HG03064 (cell line): ENCODE data around the gene ADAMTS12.

Experiments
- ATAC-seq: cut with Tn5 transposase; IDR thresholded peaks from one replicate; pipeline ENCODE4 v1.9.1; 2021; ENCODE audit warnings: low read depth; ENCODE audit not compliant: unreplicated experiment

The ADAMTS12 gene

DNA sequence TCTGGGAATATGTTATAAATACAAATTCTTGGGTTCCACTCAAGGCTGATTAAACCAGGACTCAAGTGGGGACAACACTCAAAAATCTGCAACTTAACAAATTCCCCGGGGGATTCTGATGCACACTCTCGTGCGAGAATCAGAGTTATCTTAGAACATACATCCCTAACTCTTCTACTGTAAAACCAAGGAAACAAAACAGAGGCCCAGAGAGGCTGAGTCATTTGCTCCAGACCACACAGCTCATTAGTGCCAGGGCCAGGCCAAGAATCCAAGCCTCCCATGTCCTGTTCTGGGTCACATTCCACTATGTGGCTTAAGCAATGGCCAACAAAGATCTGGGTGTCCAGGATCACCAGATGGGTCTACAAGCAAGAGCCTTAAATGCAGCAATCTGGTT lies 166.0 kb downstream of the ADAMTS12 start:
- ATAC-seq: no peak

DNA sequence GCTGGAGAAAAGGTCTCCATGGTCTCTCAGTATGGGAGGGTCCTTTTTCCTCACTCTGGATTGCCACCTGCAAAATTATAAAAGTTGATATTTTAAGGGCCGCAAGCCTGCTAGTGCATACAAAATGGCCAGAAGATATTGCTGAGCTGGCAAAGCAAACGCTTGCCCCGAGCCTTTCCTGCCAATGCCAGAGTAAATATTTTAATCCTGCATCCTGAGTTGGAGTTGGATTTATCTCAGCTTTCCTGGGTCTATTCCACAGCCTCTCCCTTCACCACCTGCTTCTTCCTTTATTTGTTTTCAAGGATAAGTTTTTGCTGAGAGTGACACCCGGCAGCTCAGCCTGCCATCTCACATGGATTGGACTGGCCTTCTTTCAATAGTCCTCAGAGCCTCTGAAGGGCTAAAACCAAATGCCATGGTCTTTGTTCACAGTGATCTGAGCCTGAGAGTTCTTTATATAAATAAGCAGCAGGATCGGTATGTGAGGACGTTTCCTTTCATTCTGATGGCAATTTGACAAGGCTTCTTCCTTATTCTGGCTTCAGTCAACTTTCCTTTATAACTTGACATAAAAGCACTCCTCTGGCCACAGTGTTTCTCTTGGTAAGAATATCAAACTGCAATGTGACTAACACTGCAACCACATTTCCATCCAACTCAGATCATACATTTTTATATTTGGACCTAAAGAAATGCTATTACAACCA lies 170.1 kb downstream of the ADAMTS12 start:
- ATAC-seq: no peak

DNA sequence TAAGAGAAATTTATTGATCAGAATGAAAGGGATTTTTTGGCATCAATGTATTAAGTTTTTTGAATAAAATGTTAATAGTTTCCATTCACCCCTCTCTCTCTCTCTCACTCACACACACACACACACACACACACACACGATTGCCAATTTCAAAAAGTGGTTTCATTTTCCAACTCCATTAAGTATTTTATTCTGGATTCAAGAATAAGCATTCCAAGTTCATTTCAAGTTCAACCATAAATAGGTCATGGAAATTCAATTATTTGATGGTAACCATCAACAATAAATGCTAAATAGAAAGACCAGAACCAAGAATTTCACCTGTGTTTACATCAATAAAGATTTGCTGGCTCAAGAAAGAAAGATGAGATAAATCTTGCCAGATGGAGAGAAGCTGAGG lies 171.6 kb downstream of the ADAMTS12 start:
- ATAC-seq: no peak

DNA sequence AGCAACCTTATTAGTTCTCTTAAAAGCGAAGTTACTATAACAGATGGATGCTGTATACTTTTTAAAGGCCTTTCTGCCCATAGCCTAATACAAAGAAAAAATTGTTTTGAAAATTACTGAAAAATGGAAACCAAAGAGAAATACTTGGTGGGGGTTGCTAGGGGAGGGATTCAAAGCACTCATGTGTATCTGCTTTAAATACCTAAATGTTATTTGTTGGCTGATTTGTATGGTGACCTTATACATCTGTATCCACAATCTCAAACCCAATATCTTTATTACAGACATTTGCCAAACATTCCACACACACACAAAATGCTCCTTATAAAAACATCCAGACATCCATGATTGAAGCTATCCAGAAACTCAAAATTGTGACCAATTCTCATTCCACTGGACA lies 172.0 kb downstream of the ADAMTS12 start:
- no peak for ATAC-seq

DNA sequence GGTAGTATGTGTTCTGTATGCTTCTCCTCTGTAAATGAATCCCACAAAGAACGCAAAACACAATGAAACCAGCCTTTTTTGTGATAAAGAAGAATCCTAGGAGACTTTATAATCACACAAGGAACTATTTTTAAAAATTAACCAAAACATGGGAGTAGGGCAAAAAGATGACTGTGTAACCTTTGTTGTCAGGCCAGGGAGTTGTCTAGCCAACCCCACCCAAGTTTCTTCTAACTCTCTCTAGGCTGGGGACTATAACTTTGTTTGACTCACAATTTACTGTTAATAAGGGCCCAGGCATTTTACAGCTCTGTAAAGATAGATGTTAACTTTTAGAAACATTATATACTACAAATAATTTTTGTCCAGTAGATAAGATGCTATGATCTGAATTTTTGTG lies 176.1 kb downstream of the ADAMTS12 start:
- ATAC-seq: no peak

DNA sequence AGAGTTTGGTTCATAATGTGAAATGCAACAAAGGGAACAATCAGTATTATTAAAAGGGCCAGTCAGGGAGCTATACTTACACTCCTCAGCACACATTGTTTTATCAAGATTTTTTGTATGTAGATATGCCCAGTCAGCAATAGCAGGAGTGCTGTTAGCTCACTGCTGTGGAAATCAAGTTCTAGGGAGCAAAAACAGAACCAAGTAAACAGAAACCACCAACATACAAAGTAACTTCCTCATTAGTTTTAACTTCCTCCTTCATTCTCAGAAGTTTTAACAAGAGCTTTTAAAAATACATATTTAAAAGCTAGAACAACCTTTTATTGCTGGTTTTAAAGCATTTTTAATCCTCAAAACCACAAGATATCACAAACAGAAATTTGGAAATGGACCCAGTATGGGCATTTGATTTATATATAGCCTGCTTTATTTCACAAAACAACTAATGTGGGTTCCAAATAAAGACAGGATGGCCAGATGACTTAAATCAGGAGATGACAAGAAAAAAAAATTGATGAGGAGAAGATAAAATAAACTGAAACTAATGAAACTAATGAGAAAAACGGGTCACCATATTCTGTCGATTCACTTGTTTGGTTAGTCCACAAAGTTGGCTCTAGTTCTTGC lies 178.5 kb downstream of the ADAMTS12 start:
- no peak for ATAC-seq

DNA sequence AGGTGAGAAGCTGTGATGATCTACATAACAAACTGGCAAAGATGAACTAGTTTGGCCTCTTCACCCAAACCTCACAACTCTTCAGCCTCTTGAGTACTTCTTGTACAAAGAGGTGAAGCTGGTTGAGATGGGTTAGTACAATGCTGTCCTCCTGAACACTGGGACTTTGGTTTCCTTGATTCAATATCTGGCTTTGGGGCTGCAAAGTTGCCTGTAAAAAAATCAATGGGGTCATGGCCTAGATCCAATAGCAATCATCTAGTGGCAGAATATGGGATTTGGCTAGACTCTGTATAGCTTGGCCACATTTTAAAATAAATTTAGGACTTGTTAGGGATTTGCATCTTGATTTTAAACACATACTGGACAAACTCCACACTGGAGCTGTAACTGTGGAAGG lies 179.1 kb downstream of the ADAMTS12 start:
- no peak for ATAC-seq

DNA sequence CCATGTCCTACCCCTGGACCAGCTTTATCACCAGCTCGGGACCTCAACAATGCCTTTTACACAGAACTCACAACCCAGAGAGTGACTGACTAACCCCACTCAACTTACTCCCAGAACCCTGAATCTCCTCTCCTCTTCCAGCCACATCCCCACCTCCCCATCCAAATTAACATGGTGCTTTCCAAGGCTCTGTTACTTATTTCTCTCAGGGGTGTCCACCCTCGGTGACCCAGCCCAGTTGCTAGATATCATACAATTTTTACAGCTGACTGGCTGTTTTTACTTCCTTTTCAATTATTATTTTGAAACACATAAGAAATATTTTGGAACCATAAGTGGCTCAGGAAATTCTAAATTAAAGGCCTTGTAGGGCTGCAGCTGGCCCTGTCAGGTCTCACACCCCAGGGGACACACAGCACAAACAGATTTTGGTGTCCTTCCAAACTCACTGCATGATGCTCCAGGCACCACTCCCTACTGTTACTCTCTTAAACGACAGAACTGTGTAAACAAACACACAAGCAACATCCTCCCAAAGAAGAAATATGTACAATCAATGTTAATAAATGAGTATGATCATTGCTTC lies 180.6 kb downstream of the ADAMTS12 start:
- ATAC-seq: no peak

DNA sequence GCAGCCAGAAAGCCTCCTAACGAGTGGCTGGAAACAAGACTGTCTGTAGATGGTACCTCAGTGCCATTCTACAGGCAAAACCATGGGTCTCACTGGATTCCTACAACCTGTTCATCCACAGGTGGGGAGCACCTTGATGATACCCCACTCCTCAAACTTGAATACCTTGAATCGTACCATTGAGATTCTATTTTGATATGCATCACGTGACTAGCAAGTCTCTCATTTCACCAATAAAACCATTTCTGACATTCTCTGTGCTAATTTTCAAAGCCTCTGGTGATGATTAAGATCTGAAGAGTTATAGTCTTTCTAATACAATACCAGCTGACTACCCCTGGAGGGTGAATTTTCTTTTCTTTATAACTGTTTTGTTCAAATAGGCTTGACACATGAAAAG lies 188.9 kb downstream of the ADAMTS12 start:
- no peak for ATAC-seq

DNA sequence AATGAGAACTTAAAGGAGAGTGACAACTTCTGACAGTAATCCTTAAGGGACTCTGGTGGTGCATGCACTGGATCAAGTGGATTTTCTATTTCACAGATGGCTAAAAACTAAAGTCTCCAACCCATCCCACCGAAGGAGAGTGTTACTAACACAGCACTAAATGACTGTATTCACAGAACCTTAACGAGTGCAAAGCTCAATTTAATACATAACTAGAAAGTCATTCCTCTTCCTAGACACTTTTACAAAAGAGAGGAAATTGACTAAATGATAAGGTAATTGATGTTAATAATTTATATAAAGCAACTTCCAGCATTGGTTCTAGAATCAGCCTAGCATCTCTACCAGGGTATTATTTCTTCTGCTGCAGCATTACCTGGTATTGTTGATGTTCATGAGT lies 189.8 kb downstream of the ADAMTS12 start:
- no peak for ATAC-seq

DNA sequence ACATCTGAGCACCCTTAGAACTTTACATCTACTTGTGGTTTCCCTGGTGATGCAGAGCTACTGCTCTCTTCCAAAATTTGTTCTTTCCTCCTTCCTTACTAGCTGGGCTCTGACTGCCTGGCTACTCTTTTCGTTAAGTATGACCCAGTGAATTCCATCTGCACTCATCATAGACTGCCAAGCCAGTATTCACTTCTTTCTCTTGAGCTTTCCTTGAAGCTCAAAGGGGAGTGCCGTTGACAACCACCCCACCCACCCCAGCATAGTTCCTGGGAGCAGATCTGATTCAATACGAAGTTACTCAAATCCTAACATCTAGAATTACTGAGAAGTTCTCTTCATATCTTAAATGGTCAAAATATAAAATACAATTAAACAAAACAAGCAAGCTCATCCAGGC lies 190.5 kb downstream of the ADAMTS12 start:
- ATAC-seq: no peak

DNA sequence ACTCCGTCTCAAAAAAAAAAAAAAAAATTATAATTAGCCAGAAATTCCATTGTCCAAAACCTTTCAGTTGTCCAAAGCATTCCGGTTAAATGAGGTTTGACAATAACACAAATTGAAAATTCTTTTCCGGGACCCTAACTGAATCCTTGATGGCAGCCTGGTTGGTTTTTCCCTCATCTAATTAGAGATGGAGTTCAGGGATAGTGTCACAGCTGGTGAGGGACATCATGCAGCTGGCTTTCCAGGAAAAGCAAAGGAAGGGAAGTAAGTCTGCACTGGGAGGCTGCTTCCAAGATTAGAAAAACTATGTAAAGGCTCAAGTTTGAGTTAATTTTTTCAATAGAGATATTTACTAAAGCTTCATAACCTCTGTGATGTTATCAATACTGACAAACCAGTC lies 195.4 kb downstream of the ADAMTS12 start:
- ATAC-seq: no peak

DNA sequence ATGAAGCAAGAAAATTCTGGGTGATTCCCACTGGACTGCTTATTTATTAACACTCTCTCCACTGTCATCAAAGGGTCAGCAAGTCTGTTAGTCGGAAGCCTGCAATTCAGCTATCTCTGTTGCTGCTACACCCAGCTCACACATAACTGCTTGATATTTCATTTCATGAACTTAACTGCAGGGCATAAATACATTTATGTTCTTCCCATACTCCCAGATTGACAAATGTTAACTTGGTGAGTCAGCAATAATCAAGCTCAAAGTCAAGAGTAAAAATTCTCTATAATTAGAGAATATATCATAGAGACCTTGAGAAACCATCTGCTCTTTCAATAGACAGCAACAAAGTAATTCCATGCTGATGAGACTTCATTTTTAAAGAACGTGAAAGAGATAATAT lies 198.8 kb downstream of the ADAMTS12 start:
- no peak for ATAC-seq

DNA sequence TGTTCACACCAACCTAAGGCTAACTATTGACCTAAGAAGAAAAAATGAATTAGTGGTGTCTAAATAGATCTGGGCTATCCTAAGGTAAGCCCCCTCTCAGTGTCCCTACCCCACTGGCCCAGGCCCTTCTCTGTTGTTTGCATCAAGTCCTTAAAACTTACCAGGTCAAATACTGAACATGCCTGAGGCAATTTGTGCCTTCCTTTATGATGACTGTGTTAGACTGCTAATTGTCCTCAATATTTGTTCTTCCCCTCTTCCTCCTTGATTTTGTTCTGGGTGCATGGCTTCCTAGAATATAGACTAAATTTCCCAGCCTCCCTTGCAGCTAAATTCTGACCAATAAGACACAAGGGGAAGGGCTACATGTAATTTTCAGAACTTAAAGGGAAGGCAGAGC lies 199.9 kb downstream of the ADAMTS12 start:
- ATAC-seq: no peak

DNA sequence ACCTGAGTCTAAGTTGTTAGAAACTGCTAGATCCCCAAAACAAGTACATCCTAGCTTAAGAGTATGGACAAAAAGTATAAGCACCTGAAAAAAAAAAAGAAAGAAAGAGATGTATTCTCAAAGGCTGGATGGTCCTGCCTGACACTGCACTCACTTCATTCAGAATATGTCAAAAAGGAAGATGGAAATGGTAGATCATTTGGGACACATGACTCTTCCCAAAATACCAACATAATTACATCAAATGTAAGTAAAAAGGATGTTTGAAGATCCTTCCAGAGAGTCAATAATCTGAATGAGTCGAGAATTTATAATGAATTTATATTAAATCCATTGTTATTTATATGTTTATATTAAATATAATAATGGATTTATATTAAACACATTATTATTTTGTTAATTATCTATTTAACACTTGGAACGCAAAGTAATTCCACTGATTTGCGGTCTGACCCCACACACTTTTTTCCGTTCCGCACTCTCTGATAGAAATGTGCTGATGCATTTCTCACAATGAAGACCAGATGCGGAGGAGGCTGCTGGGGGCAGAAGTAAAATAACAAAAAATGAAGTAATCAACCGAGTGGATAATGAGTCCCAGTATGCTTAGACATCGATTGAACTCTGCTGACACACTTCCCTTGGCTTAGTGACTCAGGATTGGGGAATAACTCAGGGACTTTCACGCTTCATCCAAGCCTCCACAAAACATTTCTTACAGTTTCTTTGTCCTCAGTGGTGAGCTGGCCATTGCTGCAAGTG lies 201.2 kb downstream of the ADAMTS12 start:
- ATAC-seq: no peak

DNA sequence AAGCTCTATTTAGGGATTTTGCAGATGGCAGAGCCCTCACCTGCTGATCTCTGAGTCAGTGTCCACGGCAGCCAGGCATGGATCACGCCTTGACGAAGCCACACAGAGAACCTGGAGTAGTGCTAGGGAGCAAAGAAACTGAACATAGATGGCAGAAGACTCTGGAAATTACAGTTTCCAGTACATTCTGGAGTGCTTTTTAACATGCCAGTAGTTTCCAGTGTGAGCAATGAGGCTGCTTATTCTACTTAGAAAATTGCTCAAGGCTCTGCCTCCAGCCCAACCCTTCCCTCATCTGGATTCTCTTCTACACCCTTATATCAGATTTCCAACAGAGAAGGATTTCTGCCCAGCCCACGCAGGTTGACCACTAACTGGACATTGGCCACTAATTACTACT lies 203.3 kb downstream of the ADAMTS12 start:
- no peak for ATAC-seq

DNA sequence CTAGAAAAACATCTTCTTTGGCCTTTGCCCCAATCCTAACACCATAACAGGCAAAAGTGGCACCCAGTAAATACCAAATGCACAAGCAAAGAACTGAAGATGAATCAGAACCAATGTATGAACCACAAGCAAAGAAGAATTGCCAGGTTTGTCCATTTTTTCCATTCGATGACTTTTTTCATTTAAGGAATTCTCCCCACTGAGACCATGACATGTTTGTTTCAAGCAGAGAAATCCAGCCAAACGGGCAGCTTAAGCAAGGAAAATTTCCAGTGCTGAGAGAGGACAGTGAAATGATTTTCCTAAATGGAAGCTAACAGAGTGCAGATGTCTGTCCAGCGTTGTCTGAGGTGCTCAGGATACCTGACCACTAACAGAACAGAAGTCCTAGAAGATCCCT lies 203.7 kb downstream of the ADAMTS12 start:
- ATAC-seq: no peak

DNA sequence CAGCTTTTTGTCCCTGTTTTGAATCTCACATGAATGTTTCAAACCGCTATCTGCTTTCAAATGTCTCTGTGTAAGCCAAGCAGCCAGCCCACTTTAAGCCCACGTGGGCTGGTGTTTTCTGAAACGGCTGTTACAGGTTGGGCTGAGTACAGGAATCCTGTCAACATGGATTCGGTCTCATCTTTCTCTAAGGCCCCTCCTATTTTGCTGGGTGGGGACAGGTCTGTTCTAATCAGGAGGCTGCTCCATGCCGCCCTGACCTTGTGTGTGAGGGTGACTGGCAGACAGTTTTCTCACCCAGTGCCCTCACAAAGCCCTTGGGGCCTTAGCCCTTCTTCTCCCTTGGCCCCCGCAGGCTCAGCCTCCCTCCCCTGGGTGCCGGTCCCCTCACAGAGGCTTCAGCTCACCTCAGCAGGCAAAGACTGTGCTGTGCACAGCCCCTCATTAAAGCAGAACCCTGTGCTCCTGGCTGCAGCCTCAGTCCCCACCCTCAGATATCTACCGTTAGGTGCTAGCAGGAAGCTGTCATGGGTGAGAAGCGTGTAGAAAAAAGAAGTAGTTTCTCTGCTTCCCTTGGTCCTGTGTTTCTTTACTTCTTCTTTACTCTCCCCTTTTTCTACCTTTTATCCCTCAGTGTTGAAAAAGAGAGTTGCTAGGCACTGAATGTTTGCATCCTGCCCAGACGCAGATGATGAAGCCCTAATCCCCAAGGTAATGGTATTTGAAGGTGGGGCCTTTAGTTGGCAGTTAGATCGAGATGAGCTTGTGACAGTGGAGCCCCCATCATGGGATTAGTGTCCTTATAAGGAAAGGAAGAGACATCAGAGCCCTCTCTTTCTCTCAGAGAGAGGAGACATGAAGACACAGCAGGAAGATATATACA lies 205.7 kb downstream of the ADAMTS12 start:
- ATAC-seq: no peak

DNA sequence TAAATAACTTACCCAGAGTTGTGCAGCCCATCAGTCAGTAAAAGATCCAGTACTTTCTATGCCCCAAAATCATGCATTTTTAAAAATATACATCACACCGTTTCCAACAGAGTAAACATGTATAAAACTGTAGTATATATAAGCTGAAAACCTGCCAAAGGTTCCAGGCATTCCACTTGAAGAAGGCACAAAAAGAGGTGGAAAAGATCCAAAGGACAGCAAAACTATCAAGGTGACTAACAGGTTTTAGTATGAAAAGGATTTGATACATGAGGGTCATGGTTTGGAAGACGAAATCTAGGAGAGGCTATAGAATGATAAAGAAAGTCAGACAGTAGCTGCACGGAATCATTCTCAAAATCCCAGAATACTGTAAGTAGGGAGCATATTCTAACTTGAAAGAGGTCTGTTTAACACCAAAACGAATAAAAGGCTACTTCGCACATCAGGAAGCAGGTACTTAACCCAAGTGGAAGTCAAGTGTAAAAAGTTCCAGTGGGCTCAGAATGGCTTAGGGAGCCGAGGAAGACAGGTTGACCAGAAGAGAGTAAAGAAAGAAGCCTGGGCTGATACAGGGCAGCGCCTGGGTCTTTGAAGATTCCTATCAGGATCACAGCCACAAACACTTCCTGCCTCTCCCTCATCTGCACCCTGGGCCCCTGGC lies 207.2 kb downstream of the ADAMTS12 start:
- no peak for ATAC-seq

DNA sequence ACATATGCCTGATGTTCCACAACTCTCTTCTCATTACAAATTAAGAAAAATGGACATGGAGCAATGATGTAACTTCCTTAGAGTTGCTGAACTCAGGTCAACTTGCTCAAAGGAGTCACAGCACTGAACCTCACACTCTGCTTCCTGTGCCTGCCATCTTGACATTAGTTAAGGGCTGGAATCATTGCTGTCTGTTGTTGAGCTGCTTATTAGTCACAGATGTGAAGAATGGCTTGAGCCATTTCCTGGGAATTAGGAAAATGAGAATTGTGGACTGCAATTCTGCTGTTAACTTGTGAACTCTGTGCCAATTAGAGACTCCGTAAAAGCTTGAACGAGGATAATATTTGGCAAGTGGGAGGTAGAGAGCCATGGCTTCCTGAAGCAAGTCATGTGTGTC lies 212.0 kb downstream of the ADAMTS12 start:
- ATAC-seq: no peak
